SW480 (cell line): ENCODE measurements around the gene FPGS.
"Not testable (repeated sequence)": the region's sequence is repeated elsewhere in the genome, so short reads cannot be mapped to it uniquely, and the experiment has no call there.

Experiments
- DNase-seq: peaks from one replicate; pipeline ENCODE4 v3.0.0-alpha.2; 2016; ENCODE audit warnings: low spot score

The FPGS gene

GRCh38 chr9:127802576-127803443, at the start of gene FPGS:
TSS of gene FPGS (plus strand) at chr9:127802882. CDS start at chr9:127802925, 43 bp downstream.
- DNase-seq, result peak; percentile 86

GRCh38 chr9:127753148-127753547, 49.5 kb upstream of the FPGS start:
- DNase-seq, result no peak

GRCh38 chr9:127753622-127754021, 49.1 kb upstream of the FPGS start:
- DNase-seq, result no peak

- DNase-seq, result no peak
Observed at GRCh38 chr9:127754099-127755060, 48.3 kb upstream of the FPGS start.

- DNase-seq, result no peak
Observed at GRCh38 chr9:127755061-127756060, 47.3 kb upstream of the FPGS start.

GRCh38 chr9:127756233-127756632, 46.4 kb upstream of the FPGS start:
- no peak for DNase-seq

GRCh38 chr9:127756776-127757175, 45.9 kb upstream of the FPGS start:
- DNase-seq, result not testable (repeated sequence)

- no peak for DNase-seq
Observed at GRCh38 chr9:127758843-127759242, 43.8 kb upstream of the FPGS start.

GRCh38 chr9:127761061-127761460, 41.6 kb upstream of the FPGS start:
- DNase-seq, result no peak

- no peak for DNase-seq
Observed at GRCh38 chr9:127761491-127761956, 41.2 kb upstream of the FPGS start.

- no peak for DNase-seq
Observed at GRCh38 chr9:127762111-127762676, 40.5 kb upstream of the FPGS start.

- DNase-seq, result no peak
Observed at GRCh38 chr9:127763918-127764384, 38.7 kb upstream of the FPGS start.

GRCh38 chr9:127765418-127765817, 37.3 kb upstream of the FPGS start:
- DNase-seq, result no peak

- no peak for DNase-seq
Observed at GRCh38 chr9:127767410-127767809, 35.3 kb upstream of the FPGS start.

GRCh38 chr9:127767909-127768331, 34.8 kb upstream of the FPGS start:
- DNase-seq, result no peak

GRCh38 chr9:127768698-127769097, 34.0 kb upstream of the FPGS start:
- DNase-seq, result no peak

- DNase-seq, result no peak
Observed at GRCh38 chr9:127769101-127769500, 33.6 kb upstream of the FPGS start.

- no peak for DNase-seq
Observed at GRCh38 chr9:127769929-127770582, 32.6 kb upstream of the FPGS start.

GRCh38 chr9:127770583-127770904, 32.1 kb upstream of the FPGS start:
- DNase-seq, result no peak

- peak; percentile 96 for DNase-seq
Observed at GRCh38 chr9:127770905-127771569, 31.6 kb upstream of the FPGS start.
